Inferior parietal cortex (tissue), 1 donor: ENCODE results near the gene RABL2B.

Experiments
- DNase-seq: peaks from one replicate; pipeline ENCODE4 v3.0.0-alpha.2; 2016; ENCODE audit errors: extremely low spot score

The RABL2B gene

GRCh38 chr22:50722716-50723428, 60.6 kb downstream of the RABL2B start:
- no peak for DNase-seq

- no peak for DNase-seq
These were observed 61.3 kb downstream of the RABL2B start for GRCh38 chr22:50722048-50722701.

- DNase-seq: no peak
These were observed 62.1 kb downstream of the RABL2B start for GRCh38 chr22:50721257-50721844.

- DNase-seq: no peak
These were observed 62.9 kb downstream of the RABL2B start for GRCh38 chr22:50720301-50721256.

GRCh38 chr22:50719814-50720300, 63.6 kb downstream of the RABL2B start:
- DNase-seq: no peak

- DNase-seq: no peak
These were observed 65.1 kb downstream of the RABL2B start for GRCh38 chr22:50718352-50718709.

GRCh38 chr22:50717709-50718351, 65.6 kb downstream of the RABL2B start:
- DNase-seq: no peak
